A673 (cell line): ENCODE data around the gene HOXA9. TPM values are rescaled to one million over a fixed set of nuclear protein-coding genes. Genes with fewer than 3 reads are reported as not detected.

Source experiments
- BruUV-seq: library from RNA; stranded (reverse); fragments of 400-500 nt; replicated peaks from 2 replicates; lab custom pipeline; 2021; lab: Mats Ljungman, UMichigan
- CTCF ChIA-PET: fragments of 300-600 bp; sonication (Branson Sonifier 250); formaldehyde crosslinking; loops from one replicate; lab custom pipeline; 2022; ENCODE audit warnings: antibody characterized with exemption; lab: Charles Lee
- POLR2A ChIA-PET: fragments of 300-600 bp; sonication (Branson Sonifier 250); formaldehyde crosslinking; loops from one replicate; lab custom pipeline; 2022; ENCODE audit warnings: antibody characterized with exemption; ENCODE audit not compliant: low non-redundant PET; lab: Charles Lee
- DNase-seq: peaks from one replicate; pipeline ENCODE4 v3.0.0-alpha.2; 2015; ENCODE audit warnings: low spot score
- H3K27ac ChIP-seq: fragments of 200-600 bp; sonication (generic); 2 replicates; pipeline ENCODE4 v1.5.1; 2016; ENCODE audit warnings: mixed run types, low read depth, mild to moderate bottlenecking, mixed read lengths, antibody characterized with exemption, low read length; ENCODE audit not compliant: poor library complexity, severe bottlenecking
- H3K27me3 ChIP-seq: fragments of 200-600 bp; sonication (generic); replicated peaks from 2 replicates; pipeline ENCODE4 v1.6.1; 2017; ENCODE audit warnings: mixed run types, low read depth, mild to moderate bottlenecking, mixed read lengths, antibody characterized with exemption, low read length; ENCODE audit not compliant: insufficient read depth, poor library complexity
- H3K36me3 ChIP-seq: fragments of 200-600 bp; sonication (generic); 2 replicates; pipeline ENCODE4 v1.6.1; 2016; ENCODE audit warnings: mixed run types, mild to moderate bottlenecking, mixed read lengths, antibody characterized with exemption, low read length; ENCODE audit not compliant: insufficient read depth, poor library complexity, severe bottlenecking
- H3K4me1 ChIP-seq: fragments of 200-600 bp; sonication (generic); 2 replicates; pipeline ENCODE4 v1.6.1; 2017; ENCODE audit warnings: mixed run types, mild to moderate bottlenecking, mixed read lengths, antibody characterized with exemption, low read length; ENCODE audit not compliant: insufficient read depth, poor library complexity, severe bottlenecking
- H3K4me3 ChIP-seq: fragments of 200-600 bp; sonication (generic); 2 replicates; pipeline ENCODE4 v1.5.1; 2016; ENCODE audit warnings: low read depth, mixed run types, mild to moderate bottlenecking, mixed read lengths, low read length; ENCODE audit not compliant: poor library complexity, severe bottlenecking
- H3K9me3 ChIP-seq: fragments of 200-600 bp; sonication (generic); 2 replicates; pipeline ENCODE4 v1.6.1; 2016; ENCODE audit warnings: mixed run types, low read depth, mild to moderate bottlenecking, mixed read lengths, antibody characterized with exemption, low read length; ENCODE audit not compliant: poor library complexity, severe bottlenecking
- CTCF ChIP-seq: fragments of 300-800, 200-600 bp; sonication (generic); conservative IDR thresholded peaks from 2 replicates; pipeline ENCODE4 v1.5.1; 2017; ENCODE audit warnings: low read depth, mild to moderate bottlenecking, antibody characterized with exemption, low read length, moderate library complexity, mixed read lengths
- EZH2 ChIP-seq: fragments of 200-600 bp; sonication (generic); IDR thresholded peaks from 2 replicates; pipeline ENCODE4 v1.6.1; 2017; ENCODE audit warnings: borderline replicate concordance, low read depth, mild to moderate bottlenecking, mixed read lengths, antibody characterized with exemption, low read length; ENCODE audit not compliant: poor library complexity, severe bottlenecking
- intact Hi-C: fragments of 100-400 bp; cut with micrococcal nuclease; formaldehyde crosslinking; loops from one replicate; pipeline ENCODE4 v1.10.0; 2022; ENCODE audit not compliant: unreplicated experiment
- total RNA-seq: library from RNA; stranded (reverse); gene quantifications from 2 replicates; pipeline ENCODE4 v1.2.3, GENCODE V29; 2021

HOXA9 gene
- total RNA-seq, 1 experiment from 2014 or later: not detected

DNA sequence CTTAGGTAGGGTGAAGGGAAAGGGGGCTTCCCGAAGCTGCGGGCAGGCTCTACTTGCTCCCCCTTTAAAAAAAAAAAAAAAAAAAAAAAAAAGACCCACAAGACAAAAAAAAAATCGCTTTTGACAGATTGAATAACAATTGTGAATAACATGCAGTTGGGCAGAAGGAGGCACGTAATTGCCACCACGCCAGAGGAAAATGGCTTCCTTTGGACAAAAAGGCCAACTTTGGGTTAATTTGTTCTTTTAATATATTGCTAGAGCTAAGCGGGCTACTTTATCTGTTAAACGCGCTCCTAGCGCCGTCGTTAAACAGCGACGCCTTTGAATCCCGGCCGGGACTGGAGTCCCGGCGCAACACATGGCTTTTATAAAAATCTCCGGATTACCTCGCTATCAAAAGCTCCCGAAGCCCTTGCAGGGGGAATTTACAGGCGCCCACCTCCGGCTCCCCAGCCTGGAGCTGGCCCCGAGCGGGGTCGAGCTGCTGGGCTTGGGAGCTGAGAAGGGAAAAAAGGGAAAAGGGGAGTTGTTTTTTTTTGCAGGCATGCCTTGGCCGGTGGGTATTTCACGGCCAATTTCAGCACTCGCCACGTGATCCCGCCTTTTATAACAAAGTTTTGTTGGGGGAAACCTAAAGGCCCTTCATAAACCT, 18.5 kb upstream of the HOXA9 start:
- ChIA-PET POLR2A (no interaction called here), CTCF (interaction anchor here (0.6 kb wide), 1 partner anchor 910 kb away, joined by 3 read pairs; no protein-coding TSS in a partner anchor)
- Histone ChIP-seq H3K4me3 (peak overlapping the region; percentile 24), H3K9me3 (no peaks in the 10 kb centered on the region), H3K27ac (no peak overlapping the region), H3K36me3 (no peaks in the 10 kb centered on the region), H3K27me3 (peaks cover 98% of the 10 kb centered on the region), H3K4me1 (no peaks in the 10 kb centered on the region)
- peak; percentile 29 for DNase-seq
- intact Hi-C loops: no loop called here
- no TSS peak for BruUV-seq
- TF ChIP-seq EZH2 (no peak), CTCF (no peak)

- Histone ChIP-seq H3K9me3 (no peaks in the 10 kb centered on the region), H3K4me3 (no peak overlapping the region), H3K27ac (no peak overlapping the region), H3K36me3 (no peaks in the 10 kb centered on the region), H3K4me1 (no peaks in the 10 kb centered on the region), H3K27me3 (peaks cover 98% of the 10 kb centered on the region)
- CTCF ChIA-PET: no interaction called here
- intact Hi-C loops: no loop called here
- DNase-seq: no peak
- TF ChIP-seq CTCF (no peak), EZH2 (peak; percentile 36)
- POLR2A ChIA-PET: no interaction called here
- BruUV-seq: no TSS peak
These were observed 17.7 kb upstream of the HOXA9 start for GRCh38 chr7:27182861-27183681.

GRCh38 chr7:27182285-27182841, 17.0 kb upstream of the HOXA9 start:
- Histone ChIP-seq H3K27me3 (peaks cover 98% of the 10 kb centered on the region), H3K4me3 (no peak overlapping the region), H3K36me3 (no peaks in the 10 kb centered on the region), H3K9me3 (no peaks in the 10 kb centered on the region), H3K27ac (no peak overlapping the region), H3K4me1 (no peaks in the 10 kb centered on the region)
- intact Hi-C loops: no loop called here
- no peak for TF ChIP-seq CTCF
- no peak for TF ChIP-seq EZH2
- BruUV-seq: no TSS peak
- CTCF ChIA-PET: no interaction called here
- POLR2A ChIA-PET: no interaction called here
- no peak for DNase-seq
